GM20431 (cell line): ENCODE measurements around the gene RNGTT.

Experiments
- in situ Hi-C: fragments of 300-500 bp; cut with MseI, MboI; formaldehyde crosslinking; loops from one replicate; pipeline ENCODE4 v1.15.0; 2020; ENCODE audit warnings: low sequenced_read_pairs; ENCODE audit not compliant: unreplicated experiment

The RNGTT gene

DNA sequence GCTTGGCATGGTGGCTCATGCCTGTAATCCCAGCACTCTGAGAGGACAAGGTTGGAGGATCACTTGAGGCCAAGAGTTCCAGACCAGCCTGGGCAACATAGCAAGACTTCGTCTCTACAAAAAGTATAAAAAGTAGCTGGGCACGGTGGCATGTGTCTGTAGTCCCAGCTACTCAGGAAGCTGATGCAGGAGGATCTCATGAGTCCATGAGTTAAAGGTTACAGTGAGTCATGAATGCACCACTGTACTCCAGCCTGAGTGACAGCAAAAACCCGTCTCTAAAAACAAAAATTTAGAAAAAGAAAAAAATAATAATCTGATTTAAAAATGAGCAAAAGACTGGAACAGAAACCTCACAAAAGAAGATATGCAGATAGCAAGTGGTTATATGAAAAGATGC, 279.7 kb downstream of the RNGTT start:
- in situ Hi-C loops = no loop called here

DNA sequence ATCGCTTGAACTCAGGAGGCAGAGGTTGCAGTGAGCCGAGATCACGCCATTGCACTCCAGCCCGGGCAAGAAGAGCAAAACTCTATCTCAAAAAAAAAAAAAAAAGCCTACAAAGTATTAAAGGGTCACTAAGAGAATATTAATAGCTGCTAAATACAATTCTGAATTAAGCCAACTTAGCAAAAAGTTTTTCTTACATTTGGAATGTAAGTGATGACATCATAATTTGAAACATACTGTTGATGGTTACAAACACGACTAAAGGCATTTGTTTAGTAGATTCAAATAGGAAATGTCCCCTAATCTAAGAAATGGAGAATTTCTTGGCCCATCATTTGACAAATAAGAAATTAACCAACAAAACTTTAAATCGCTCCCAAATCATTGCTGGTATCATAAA, 282.8 kb downstream of the RNGTT start:
- in situ Hi-C loops = no loop called here

DNA sequence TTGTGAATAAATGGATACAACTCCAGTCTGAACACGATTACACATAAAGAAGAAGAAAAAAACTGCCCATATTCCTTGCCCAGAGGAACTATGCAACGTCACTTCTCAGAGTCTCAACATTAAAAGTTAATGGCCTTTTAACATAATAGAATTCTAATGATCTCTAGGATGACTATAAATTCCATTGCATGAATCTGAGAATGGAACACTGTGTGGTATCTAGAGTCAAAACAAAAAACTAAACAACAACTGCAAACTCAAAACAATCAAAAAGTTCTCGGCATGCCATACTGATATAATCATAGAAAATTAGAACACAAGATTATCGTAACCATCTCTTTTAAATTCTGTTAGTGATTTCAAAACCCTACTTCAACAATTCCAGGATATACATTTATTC, 283.6 kb downstream of the RNGTT start:
- in situ Hi-C loops = no loop called here

DNA sequence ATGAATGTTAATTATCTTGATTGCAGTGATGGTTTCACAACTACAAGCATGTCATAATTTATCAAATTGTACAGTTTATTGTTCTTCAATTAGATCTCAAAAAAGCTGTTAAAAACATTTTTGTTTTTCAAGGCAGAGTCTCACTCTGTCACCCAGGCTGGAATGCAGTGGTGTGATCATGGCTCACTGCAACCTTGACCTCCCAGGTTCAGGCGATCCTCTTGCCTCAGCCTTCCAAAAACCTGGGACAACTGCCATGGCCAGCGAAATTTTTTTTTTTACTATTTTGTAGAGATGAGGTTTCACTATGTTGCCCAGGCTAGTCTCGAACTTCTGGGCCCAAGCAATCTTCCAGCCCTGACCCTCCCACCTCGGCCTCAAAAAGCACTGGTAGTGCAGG, 286.1 kb downstream of the RNGTT start:
- in situ Hi-C loops = no loop called here

DNA sequence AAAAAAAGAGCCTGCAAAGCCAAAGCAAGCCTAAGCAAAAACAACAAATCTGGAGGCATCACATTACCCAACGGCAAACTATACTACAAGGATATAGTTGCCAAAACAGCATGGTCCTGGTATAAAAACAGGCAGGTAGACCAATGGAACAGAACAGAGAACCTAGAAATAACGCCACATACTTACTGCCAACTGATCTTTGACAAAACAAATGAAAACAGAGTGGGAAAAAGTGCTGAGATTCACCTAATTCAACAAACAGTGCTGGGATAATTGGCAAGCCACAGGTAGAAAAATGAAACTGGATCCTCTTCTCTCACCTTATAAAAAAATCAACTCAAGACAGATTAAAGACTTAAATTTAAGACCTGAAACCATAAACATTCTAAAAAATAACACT, 291.8 kb downstream of the RNGTT start:
- in situ Hi-C loops = no loop called here

DNA sequence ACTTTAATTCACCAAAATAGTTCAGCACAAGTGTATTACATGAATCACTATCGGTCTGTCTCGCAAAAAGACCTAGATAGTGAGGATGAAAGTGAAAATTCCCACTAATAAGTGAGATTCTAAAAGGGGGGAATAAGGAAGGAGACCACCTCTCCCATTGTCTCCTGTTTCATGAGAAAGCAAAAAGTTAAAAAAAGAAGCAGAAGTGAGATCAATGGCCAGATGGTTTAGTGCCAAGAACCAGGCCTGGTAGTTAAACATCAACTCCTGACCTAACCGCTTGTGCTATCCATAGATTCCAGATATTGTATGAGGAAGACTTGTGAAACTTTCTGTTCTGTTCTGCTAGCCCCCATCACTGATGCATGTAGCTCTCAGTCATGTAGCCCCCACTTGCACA, 293.0 kb downstream of the RNGTT start:
- in situ Hi-C loops = no loop called here

DNA sequence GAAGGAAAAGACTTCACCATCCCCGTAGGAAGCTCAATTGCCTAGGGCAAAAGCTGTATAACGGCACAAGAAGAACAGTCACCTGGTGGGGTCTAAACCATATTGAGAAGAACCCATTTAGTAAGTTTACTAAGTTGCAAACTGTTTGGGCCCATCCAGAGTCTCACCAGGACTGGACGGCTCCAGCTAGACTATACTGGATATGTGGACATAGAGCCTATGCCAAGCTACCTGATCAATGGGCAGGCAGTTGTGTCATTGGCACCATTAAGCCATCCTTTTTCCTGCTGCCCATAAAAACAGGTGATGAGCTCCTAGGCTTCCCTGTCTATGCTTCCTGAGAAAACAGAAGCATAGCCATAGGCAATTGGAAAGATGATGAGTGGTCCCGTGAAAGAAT, 293.9 kb downstream of the RNGTT start:
- in situ Hi-C loops = no loop called here

DNA sequence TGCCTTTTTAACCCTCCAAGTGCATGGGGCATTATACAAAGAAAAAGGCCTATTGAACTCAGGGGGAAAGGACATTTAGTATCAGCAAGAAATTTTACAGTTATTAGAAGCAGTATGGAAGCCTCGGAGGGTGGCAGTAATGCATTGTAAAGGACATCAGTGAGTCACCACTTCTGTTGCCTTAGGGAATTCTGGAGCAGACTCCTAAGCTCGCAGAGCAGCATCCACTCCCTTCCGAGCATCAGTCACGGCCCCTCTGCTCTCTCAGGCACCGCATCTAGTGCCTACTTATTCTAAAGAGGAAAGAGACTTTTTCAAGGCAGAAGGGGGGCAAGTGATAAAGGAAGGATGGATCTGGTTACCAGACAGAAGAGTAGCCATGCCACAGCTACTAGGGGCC, 296.5 kb downstream of the RNGTT start:
- in situ Hi-C loops = no loop called here

DNA sequence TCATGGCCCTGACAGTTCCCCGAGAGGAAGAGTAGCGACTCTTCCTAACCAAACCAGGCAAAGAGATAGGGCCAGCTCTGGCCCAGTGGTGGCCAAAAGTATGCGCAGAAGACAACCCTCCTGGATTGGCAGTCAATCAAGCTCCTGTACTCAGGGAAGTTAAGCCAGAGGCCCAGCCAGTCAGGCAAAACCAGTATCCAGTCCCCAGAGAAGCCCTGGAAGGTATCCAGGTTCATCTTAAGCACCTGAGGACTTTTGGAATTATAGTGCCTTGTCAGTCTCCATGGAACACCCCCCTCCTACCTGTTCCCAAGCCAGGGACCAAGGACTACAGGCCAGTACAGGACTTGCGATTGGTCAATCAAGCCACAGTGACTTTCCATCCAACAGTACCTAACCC, 298.3 kb downstream of the RNGTT start:
- in situ Hi-C loops = no loop called here

DNA sequence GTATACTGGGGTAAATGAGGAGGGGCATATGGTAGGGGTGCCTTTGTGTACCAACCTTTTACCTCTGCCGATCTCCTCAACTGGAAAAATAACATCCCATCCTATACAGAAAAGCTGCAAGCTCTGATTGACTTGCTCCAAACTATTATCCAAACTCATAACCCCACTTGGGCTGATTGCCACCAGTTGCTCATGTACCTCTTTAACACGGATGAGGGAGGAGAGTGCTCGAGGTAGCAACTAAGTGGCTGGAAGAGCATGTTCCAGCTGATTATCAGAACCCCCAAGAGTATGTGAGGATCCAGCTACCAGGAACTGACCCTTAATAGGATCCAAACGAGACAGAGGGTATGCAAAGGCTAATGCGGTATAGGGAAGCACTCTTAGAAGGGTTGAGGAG, 299.6 kb downstream of the RNGTT start:
- in situ Hi-C loops = no loop called here

DNA sequence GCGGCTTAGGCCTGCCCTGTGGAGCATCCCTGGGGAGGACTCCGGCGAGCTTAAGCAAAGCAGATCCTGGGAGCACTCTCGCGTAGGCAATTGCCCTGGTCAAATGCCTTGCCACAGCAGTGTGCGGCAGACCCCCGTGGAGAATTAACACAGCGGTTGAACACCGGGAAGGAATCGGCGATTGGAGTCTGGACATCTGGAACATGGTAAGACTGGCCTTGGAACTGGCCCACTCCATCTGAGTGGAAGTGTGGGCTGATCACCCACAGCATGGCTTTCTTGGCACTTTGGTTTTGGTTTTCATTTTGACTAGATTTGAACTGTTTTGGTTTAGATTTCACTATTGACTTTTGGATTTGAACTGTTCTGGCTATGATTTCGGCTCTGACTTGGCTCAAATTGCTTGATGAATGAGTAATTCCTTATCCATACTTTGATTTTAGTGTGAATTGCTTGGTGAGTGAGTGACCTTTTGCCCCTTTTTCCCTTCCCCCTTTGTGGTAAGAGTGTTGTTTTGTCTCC, 300.7 kb downstream of the RNGTT start:
- in situ Hi-C loops = no loop called here

DNA sequence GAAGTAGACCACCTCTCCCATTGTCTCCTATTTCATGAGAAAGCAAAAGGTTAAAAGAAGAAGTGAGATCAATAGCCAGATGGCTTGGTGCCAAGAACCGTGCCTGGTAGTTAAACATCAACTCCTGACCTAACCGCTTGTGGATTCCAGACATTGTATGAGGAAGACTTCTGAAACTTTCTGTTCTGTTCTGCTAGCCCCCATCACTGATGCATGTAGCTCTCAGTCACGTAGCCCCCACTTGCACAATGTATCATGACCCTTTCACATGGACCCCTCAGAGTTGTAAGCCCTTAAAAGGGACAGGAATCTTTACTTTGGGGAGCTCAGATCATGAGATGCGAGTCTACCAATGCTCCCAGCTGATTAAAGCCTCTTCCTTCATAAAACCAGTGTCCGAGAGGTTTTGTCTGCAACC, 301.2 kb downstream of the RNGTT start:
- in situ Hi-C loops = no loop called here

DNA sequence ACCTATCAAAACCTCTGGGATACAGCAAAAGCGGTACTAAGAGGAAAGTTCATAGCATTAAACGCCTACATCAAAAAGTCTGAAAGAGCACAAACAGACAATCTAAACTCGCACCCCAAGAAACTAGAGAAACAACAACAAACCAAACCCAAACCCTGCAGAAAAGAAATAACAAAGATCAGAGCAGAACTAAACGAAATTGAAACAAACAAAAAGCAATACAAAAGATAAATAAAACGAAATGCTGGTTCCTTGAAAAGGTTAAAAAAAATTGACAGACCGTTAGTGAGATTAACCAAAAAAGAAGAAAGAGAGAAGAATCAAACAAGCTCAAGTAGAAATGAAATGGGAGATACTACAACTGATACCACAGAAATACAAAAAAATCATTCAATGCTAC, 302.3 kb downstream of the RNGTT start:
- in situ Hi-C loops = no loop called here

DNA sequence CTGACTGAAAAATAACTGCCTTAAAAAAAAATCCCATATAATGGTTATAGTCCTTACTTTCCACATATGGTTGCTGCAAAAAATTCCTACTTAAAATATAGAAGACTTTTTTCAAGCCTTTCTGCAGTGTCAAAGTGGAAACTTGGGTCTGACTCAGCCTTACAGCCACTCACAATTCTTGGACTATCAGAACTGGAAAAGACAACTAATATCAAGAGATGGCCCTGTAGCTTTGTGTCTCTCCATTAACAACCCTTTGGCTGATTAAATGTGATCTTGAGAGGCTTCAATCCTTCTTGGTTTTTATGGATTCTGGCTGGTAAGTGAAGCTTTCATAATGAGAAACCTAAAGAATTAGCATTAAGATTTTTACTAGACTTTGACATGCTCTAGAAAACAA, 307.8 kb downstream of the RNGTT start:
- in situ Hi-C loops = no loop called here

DNA sequence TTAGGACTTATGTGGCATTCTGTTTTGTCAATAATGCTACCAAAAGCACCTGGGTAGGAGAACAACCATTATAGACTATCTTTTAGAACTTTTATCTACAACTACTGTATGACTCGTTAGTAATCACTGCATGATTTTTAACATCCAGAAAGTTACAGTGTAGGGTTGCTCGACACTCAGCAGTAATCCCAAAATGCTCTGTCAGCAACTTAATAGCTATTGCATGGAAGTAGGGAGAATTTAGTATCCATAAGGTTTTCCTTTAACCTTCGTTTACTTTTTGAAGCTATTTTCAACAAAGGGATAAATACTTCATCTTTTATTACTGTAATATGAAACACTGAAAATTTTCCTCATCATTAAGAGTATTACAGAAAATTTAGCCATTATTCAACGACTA, 309.5 kb downstream of the RNGTT start:
- in situ Hi-C loops = no loop called here

DNA sequence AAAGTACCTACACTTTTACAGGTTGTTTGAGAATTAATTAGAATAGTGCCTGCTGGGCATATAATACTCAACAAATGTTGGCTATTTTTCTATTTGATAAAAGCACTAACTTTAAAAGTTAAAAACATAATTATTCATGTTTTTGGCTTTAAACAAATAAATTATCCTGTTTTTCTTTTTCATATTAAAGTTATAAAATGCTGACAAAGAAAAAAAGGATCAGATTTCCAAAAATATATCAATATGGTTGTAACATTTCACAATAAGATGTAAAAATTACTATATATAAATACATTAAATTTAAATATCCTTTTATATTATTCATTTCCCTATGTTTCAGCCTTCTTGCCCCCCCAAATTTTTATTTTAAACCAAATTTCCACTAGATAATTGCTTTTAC, 312.0 kb downstream of the RNGTT start:
- in situ Hi-C loops = no loop called here

DNA sequence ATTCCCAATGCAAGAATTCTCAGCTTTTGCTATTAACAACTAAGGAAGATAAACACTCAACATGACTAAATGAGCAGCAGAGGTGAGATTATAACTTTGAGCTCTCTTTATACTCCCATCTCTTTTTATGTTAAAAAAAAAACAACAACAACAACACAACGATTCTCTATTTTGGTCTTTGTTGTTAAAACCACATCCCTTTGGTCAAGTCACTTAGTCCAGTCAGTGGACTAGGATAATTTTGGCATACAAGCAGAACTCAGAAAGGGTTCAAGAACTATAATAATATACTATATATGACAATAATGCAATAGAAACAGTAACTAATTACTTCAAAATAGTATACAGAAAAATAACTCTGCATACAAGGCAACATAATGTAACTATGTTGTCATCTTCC, 312.4 kb downstream of the RNGTT start:
- in situ Hi-C loops = no loop called here

DNA sequence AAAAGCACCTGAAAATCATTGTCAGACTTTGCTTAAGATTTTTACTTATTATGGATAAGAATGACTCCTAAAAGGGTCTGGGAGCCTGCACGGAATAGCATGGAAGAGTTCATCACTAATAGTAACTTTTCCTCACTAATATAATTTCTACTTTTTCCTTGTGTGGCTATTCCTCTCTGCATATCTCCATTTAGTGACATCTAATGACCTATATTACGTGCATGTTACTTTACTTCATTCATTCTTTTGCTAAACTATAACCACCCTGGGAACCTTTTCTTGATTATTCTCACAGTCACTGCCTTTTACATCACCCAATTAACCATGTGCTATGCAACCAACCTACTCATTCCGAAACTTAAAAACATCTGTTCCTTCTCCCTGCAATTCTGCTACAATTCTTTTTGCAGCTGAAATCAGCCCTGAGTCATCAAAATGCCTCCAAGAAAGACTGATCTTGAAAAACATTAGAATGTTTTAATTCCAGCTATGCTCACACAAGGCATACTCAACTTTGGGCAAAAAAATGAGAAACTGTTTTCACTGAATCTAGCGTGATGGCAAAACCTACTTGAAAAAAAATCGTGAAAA, 313.3 kb downstream of the RNGTT start:
- in situ Hi-C loops = no loop called here

DNA sequence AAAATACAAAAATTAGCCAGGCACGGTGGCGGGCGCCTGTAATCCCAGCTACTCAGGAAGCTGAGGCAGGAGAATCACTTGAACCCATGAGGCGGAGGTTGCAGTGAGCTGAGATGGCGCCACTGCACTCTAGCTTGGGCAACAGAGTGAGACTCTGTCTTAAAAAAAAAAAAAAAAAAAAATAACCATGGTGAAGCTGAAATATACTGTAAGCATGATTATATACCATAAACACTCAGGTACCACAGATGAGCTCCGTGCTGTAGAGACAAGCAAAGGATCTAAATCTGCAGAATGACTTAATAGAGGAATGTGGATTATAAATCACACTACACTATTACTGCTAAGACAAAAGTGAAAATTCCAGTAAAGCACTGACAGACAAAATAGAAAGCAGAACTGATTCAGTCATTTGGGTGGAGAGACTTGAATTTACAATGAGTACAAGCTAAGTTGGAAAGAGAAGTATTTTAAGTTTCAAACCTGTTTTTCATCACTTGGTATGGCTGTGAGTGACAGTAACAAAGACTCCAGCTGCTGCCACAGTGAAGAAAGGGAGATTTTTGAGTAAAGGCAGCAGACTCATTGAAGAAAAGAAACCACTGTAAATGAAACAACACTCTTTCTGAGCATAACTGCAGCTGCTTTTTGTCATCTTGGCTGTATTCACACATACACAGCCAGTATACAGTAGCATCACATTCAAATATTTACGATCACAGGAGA, 322.1 kb downstream of the RNGTT start:
- in situ Hi-C loops = no loop called here

DNA sequence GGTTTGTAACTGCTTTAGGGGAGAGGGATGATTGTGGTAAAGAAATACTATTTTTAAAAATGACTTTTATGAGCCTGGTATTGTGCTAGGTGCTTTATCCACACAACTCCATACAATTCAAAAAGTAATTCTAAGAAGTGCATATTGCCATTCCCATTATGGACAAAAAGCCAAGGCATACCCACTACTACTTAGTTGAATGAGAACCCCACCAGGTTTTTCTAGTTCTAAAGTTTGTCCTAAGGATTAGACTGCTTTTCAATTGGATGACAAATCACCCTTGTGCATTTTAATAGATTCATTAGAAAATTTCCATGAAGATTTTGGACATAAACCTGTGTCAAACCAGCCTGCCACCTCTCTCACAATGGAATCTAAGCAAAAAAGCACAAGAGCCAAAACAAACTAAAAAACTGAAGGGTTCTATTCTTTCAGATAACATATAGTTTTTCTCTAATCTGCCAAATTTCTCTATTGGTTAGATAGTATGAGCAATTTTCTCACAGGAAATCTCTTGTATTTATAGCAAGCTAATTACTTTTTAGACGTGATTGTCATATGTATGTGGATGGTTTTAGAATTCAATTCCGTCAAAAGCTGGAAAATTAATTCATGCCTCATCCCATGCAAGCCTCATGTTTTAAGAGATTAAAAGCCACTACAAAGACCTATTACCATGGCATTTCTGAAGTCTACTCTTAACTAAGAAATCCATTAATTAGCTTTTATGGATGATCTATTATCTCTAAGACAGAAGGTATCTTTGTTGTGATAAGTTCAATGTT, 325.5 kb downstream of the RNGTT start:
- in situ Hi-C loops = no loop called here

DNA sequence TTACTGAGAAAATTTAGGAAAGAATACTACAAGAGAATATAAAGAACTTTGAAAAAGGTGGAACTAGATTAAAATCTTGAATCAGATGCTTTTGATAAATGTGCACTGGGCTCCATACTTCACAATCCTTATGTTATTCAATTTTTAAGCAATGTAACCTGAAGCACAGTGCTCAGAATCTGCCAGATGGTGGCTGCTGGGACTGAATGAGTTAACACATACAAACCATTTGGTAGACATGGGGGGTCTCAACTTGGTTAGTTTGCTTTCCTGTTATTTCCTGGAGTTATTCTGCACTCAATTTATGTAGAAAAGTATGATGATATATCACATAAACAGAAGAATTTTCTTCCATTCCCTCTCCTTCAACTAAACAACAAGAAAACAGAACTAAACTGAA, 326.5 kb downstream of the RNGTT start:
- in situ Hi-C loops = no loop called here
